ENCODE data around the gene SF1. TPM values are rescaled to one million over a fixed set of nuclear protein-coding genes. Genes with fewer than 3 reads are reported as not detected.

SF1 gene
- total RNA-seq, 1 experiment from 2014 or later = 285 TPM

GRCh38 chr11:64754124-64754918 lies 24.0 kb downstream of the SF1 start:
- CTCF ChIA-PET = interaction anchor here (0.6 to 4.9 kb wide), 2 partner anchors 11 to 20 kb away, joined by 4 to 30 read pairs; partner anchors contain the start of gene RASGRP2

DNA sequence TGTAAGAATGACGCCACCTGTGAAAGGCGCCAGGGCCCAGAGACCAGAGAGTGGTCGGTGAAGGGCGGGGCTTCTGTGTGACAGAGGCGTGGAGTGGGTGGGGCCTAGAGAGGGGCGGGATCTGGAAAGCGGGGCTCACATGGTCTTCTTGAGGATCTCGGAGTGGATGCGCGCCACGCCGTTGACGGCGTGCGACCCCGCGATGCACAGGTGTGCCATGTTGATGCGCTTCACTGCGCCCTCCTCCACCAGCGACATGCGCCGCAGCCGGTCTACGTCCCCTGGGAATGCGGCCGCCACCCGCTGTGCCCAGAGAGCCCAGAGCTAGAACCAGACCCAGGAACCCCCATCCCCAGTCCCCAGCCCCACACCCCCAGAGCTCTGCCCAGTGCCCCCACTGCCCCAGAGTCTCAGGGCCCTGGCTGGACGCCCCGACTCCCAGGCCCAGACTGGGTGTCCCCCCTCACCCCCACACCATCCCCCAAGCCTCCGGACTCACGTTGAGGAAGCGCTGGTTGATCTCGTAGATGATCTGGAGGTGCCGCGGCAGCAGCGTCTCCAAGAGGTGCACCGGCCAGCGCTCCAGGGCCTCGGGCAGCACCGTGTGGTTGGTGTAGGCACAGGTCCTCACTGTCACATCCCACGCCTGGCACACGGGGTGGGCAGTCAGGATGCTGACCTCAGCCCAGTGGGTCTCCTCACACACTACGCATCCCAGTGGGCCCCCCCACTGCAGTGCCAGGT lies 24.8 kb downstream of the SF1 start:
- no peaks in the 10 kb centered on the region for H3K36me3 Mint-ChIP-seq
- peak; percentile 63 for DNase-seq (ENCODE audit: low spot score)
- no peaks in the 10 kb centered on the region for H3K9me3 Mint-ChIP-seq
- H3K27me3 Mint-ChIP-seq (ENCODE audit: low read depth) = no peaks in the 10 kb centered on the region; the same call in 1 of the 2 replicates
- H3K4me1 Mint-ChIP-seq = peaks cover 19% of the 10 kb centered on the region
- H3K27ac Mint-ChIP-seq = peak overlapping the region; percentile 72; the same call in 1 of the 2 replicates
- ChIA-PET POLR2A (no interaction called here), CTCF (interaction anchor here (0.6 to 4.9 kb wide), 6 partner anchors 8 to 50 kb away, joined by 3 to 30 read pairs (median 4); partner anchors contain the start of gene RASGRP2)
- H3K4me3 Mint-ChIP-seq = no peak overlapping the region
- ATAC-seq = peak; percentile 79
- TF ChIP-seq ZNF396 (CRISPR knock-in tag; IDR thresholded peaks at IDR 0.05; ENCODE audit: borderline replicate concordance) (no peak), NFATC4 (CRISPR knock-in tag; IDR thresholded peaks at IDR 0.05) (no peak), MXD4 (CRISPR knock-in tag; IDR thresholded peaks at IDR 0.05; ENCODE audit: borderline replicate concordance) (no peak), E2F5 (CRISPR knock-in tag; IDR thresholded peaks at IDR 0.05) (no peak), ARID4B (CRISPR knock-in tag; IDR thresholded peaks at IDR 0.05; ENCODE audit: borderline replicate concordance) (no peak), PRRX2 (CRISPR knock-in tag; IDR thresholded peaks at IDR 0.05) (no peak), AR (CRISPR knock-in tag; IDR thresholded peaks at IDR 0.05) (no peak), ZNF416 (CRISPR knock-in tag; IDR thresholded peaks at IDR 0.05) (no peak), RORB (CRISPR knock-in tag; IDR thresholded peaks at IDR 0.05) (no peak), SP1 (CRISPR knock-in tag; conservative IDR thresholded peaks at IDR 0.05) (no peak), ATF3 (CRISPR knock-in tag; conservative IDR thresholded peaks at IDR 0.05) (no peak)
- TF ChIP-seq, protein P1, sequence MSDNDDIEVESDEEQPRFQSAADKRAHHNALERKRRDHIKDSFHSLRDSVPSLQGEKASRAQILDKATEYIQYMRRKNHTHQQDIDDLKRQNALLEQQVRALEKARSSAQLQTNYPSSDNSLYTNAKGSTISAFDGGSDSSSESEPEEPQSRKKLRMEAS (CRISPR knock-in tag; IDR thresholded peaks at IDR 0.05) = no peak
- TF ChIP-seq, protein P2, sequence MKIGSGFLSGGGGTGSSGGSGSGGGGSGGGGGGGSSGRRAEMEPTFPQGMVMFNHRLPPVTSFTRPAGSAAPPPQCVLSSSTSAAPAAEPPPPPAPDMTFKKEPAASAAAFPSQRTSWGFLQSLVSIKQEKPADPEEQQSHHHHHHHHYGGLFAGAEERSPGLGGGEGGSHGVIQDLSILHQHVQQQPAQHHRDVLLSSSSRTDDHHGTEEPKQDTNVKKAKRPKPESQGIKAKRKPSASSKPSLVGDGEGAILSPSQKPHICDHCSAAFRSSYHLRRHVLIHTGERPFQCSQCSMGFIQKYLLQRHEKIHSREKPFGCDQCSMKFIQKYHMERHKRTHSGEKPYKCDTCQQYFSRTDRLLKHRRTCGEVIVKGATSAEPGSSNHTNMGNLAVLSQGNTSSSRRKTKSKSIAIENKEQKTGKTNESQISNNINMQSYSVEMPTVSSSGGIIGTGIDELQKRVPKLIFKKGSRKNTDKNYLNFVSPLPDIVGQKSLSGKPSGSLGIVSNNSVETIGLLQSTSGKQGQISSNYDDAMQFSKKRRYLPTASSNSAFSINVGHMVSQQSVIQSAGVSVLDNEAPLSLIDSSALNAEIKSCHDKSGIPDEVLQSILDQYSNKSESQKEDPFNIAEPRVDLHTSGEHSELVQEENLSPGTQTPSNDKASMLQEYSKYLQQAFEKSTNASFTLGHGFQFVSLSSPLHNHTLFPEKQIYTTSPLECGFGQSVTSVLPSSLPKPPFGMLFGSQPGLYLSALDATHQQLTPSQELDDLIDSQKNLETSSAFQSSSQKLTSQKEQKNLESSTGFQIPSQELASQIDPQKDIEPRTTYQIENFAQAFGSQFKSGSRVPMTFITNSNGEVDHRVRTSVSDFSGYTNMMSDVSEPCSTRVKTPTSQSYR (CRISPR knock-in tag; IDR thresholded peaks at IDR 0.05) = no peak

More at GRCh38 chr11:64754124-64754918, 24.0 kb downstream of the SF1 start:
- no peak for DNase-seq (ENCODE audit: low spot score)
- H3K36me3 Mint-ChIP-seq = no peaks in the 10 kb centered on the region
- no peaks in the 10 kb centered on the region for H3K9me3 Mint-ChIP-seq
- H3K4me1 Mint-ChIP-seq = peaks cover 27% of the 10 kb centered on the region
- no peak overlapping the region for H3K4me3 Mint-ChIP-seq
- POLR2A ChIA-PET = no interaction called here
- H3K27me3 Mint-ChIP-seq (ENCODE audit: low read depth) = no peaks in the 10 kb centered on the region; the same call in 1 of the 2 replicates
- no peak for ATAC-seq
- H3K27ac Mint-ChIP-seq = peak overlapping the region; percentile 72; the same call in 1 of the 2 replicates
- TF ChIP-seq, protein P3, sequence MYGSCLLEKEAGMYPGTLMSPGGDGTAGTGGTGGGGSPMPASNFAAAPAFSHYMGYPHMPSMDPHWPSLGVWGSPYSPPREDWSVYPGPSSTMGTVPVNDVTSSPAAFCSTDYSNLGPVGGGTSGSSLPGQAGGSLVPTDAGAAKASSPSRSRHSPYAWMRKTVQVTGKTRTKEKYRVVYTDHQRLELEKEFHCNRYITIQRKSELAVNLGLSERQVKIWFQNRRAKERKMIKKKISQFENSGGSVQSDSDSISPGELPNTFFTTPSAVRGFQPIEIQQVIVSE (CRISPR knock-in tag; IDR thresholded peaks at IDR 0.05; ENCODE audit: borderline replicate concordance) = no peak
- no peak for TF ChIP-seq SOX15 (CRISPR knock-in tag; IDR thresholded peaks at IDR 0.05)
- no peak for TF ChIP-seq E2F5 (CRISPR knock-in tag; IDR thresholded peaks at IDR 0.05)
